H1 (cell line): ENCODE data around the gene OPCML. TPM values are rescaled to one million over a fixed set of nuclear protein-coding genes. Genes with fewer than 3 reads are reported as not detected.

Experiments
- CTCF ChIA-PET: fragments of 300-600 bp; sonication (Branson Sonifier 250); formaldehyde crosslinking; loops from one replicate; lab custom pipeline; 2021; ENCODE audit not compliant: partially characterized antibody; lab: Charles Lee
- POLR2A ChIA-PET: fragments of 300-600 bp; sonication (Branson Sonifier 250); formaldehyde crosslinking; loops from one replicate; lab custom pipeline; 2021; ENCODE audit warnings: inconsistent platforms; ENCODE audit not compliant: partially characterized antibody; lab: Charles Lee
- DNase-seq, 2 experiments: peaks; one replicate each; pipeline versions ENCODE4 v3.0.0 to v3.0.0-alpha.2; 2010 to 2022; ENCODE audit warnings: low spot score in 2 of 2, low read depth in 1 of 2, mixed read lengths in 1 of 2
- FAIRE-seq: peaks from 2 replicates; lab custom pipeline; 2011; peaks lifted over from hg19 to GRCh38; lab: Jason Lieb, UNC
- H2AFZ ChIP-seq: 2 replicates; pipeline ENCODE4 v1.8.1; 2012; ENCODE audit warnings: low read length, inconsistent platforms
- H2AK5ac ChIP-seq: 2 replicates; pipeline ENCODE4 v1.6.1; 2013; ENCODE audit warnings: low read depth, low read length
- H2BK120ac ChIP-seq: replicated peaks from 2 replicates; pipeline ENCODE3; 2013; ENCODE audit warnings: low read depth, low read length, inconsistent platforms
- H2BK12ac ChIP-seq: 2 replicates; pipeline ENCODE4 v1.6.1; 2013; ENCODE audit warnings: low read depth, low read length
- H2BK15ac ChIP-seq: 2 replicates; pipeline ENCODE4 v1.6.1; 2013; ENCODE audit warnings: low read length
- H2BK20ac ChIP-seq: 2 replicates; pipeline ENCODE4 v1.6.1; 2013; ENCODE audit warnings: low read length
- H2BK5ac ChIP-seq: 2 replicates; pipeline ENCODE4 v1.6.1; 2013; ENCODE audit warnings: low read depth, low read length
- H3K14ac ChIP-seq: 2 replicates; pipeline ENCODE4 v1.6.1; 2013; ENCODE audit warnings: inconsistent platforms; ENCODE audit not compliant: insufficient read length
- H3K18ac ChIP-seq: 2 replicates; pipeline ENCODE4 v1.6.1; 2013; ENCODE audit warnings: low read length; ENCODE audit errors: extremely low read depth
- H3K23ac ChIP-seq: 2 replicates; pipeline ENCODE4 v1.6.1; 2013; ENCODE audit warnings: inconsistent platforms; ENCODE audit not compliant: insufficient read length
- H3K23me2 ChIP-seq: 2 replicates; pipeline ENCODE4 v1.6.1; 2013; ENCODE audit warnings: low read depth, low read length
- H3K27ac ChIP-seq: 2 replicates; pipeline ENCODE4 v1.6.1; 2011; ENCODE audit warnings: low read depth, low read length, inconsistent platforms
- H3K27me3 ChIP-seq, 4 experiments: replicated peaks in 1 of 4; 1 replicate in 1 of 4; 2 replicates in 3 of 4; pipeline versions ENCODE4 v1.6.1 to v1.8.1; 2011 to 2013; ENCODE audit warnings: low read length in 3 of 4, mild to moderate bottlenecking in 3 of 4, inconsistent platforms in 2 of 4, mixed read lengths in 2 of 4, moderate library complexity in 1 of 4; ENCODE audit not compliant: control insufficient read depth in 3 of 4, insufficient read depth in 3 of 4; ENCODE audit errors: extremely low read depth in 1 of 4
- H3K36me3 ChIP-seq, 4 experiments: 2 replicates each; pipeline versions ENCODE4 v1.6.1 to v1.8.1; 2011 to 2013; ENCODE audit warnings: mild to moderate bottlenecking in 4 of 4, low read length in 3 of 4, moderate library complexity in 2 of 4, control low read depth in 1 of 4, inconsistent platforms in 1 of 4; ENCODE audit not compliant: insufficient read depth in 4 of 4, control insufficient read depth in 2 of 4
- H3K4ac ChIP-seq: replicated peaks from 2 replicates; pipeline ENCODE3; 2013; ENCODE audit warnings: low read length, low read depth, mixed read lengths, inconsistent platforms; ENCODE audit not compliant: insufficient read length
- H3K4me1 ChIP-seq, 4 experiments: replicated peaks in 1 of 4; 1 replicate in 1 of 4; 2 replicates in 3 of 4; pipeline versions ENCODE4 v1.6.1 to v1.8.1; 2011 to 2013; ENCODE audit warnings: low read length in 3 of 4, inconsistent platforms in 2 of 4, mixed read lengths in 1 of 4; ENCODE audit not compliant: insufficient read depth in 4 of 4, control insufficient read depth in 3 of 4
- H3K4me2 ChIP-seq, 2 experiments: 2 replicates each; pipeline versions ENCODE4 v1.6.1 to v1.8.1; 2011 to 2013; ENCODE audit warnings: low read depth in 2 of 2, low read length in 2 of 2, control low read depth in 1 of 2, inconsistent platforms in 1 of 2, mild to moderate bottlenecking in 1 of 2; ENCODE audit not compliant: insufficient read depth in 1 of 2
- H3K4me3 ChIP-seq, 4 experiments: fragments of 200-600, 300-600 bp in 1 of 4; sonication (generic), shearing (Covaris generic), sonication (Bioruptor Twin) in 1 of 4; 2 replicates each; pipeline versions ENCODE4 v1.5.1 to v1.8.1; 2011 to 2016; ENCODE audit warnings: low read length in 4 of 4, low read depth in 3 of 4, control low read depth in 2 of 4, inconsistent platforms in 2 of 4, mild to moderate bottlenecking in 2 of 4, mixed read lengths in 1 of 4, moderate library complexity in 1 of 4; ENCODE audit not compliant: insufficient read depth in 2 of 4; ENCODE audit errors: extremely low read depth in 1 of 4
- H3K56ac ChIP-seq: replicated peaks from 2 replicates; pipeline ENCODE3; 2013; ENCODE audit warnings: low read depth, mild to moderate bottlenecking, mixed read lengths, low read length, inconsistent platforms; ENCODE audit not compliant: insufficient read length
- H3K79me1 ChIP-seq: 2 replicates; pipeline ENCODE4 v1.6.1; 2013; ENCODE audit warnings: low read depth, low read length, control low read depth
- H3K79me2 ChIP-seq, 2 experiments: 2 replicates each; pipeline versions ENCODE4 v1.6.1 to v1.8.1; 2012 to 2013; ENCODE audit warnings: low read length in 2 of 2, mild to moderate bottlenecking in 2 of 2, inconsistent platforms in 1 of 2; ENCODE audit not compliant: insufficient read depth in 2 of 2, control insufficient read depth in 1 of 2
- H3K9ac ChIP-seq, 4 experiments: replicated peaks in 1 of 4; 1 replicate in 1 of 4; 2 replicates in 3 of 4; pipeline versions ENCODE4 v1.6.1 to v1.8.1; 2011 to 2013; ENCODE audit warnings: low read depth in 3 of 4, low read length in 3 of 4, control low read depth in 2 of 4, mild to moderate bottlenecking in 2 of 4, moderate library complexity in 2 of 4, inconsistent platforms in 1 of 4; ENCODE audit errors: extremely low read depth in 1 of 4
- H3K9me3 ChIP-seq, 2 experiments: 2 replicates each; pipeline versions ENCODE4 v1.6.1 to v1.8.1; 2012 to 2013; ENCODE audit warnings: mild to moderate bottlenecking in 2 of 2, moderate library complexity in 2 of 2, control low read depth in 1 of 2, inconsistent platforms in 1 of 2, low read depth in 1 of 2, low read length in 1 of 2, mixed read lengths in 1 of 2; ENCODE audit not compliant: insufficient read depth in 2 of 2
- H4K20me1 ChIP-seq, 2 experiments: replicated peaks in 1 of 2; 2 replicates each; pipeline versions ENCODE3 to v1.8.1; 2011 to 2013; ENCODE audit warnings: inconsistent platforms in 2 of 2, low read length in 2 of 2, mild to moderate bottlenecking in 1 of 2; ENCODE audit not compliant: insufficient read depth in 2 of 2, control insufficient read depth in 1 of 2
- H4K5ac ChIP-seq: 2 replicates; pipeline ENCODE4 v1.6.1; 2013; ENCODE audit warnings: low read length, low read depth, mixed read lengths, inconsistent platforms; ENCODE audit not compliant: insufficient read length
- H4K8ac ChIP-seq: 2 replicates; pipeline ENCODE4 v1.8.0; 2013; ENCODE audit warnings: mild to moderate bottlenecking, moderate library complexity, low read length, inconsistent platforms; ENCODE audit not compliant: insufficient read depth; ENCODE audit errors: extremely low read depth
- H4K91ac ChIP-seq: replicated peaks from 2 replicates; pipeline ENCODE3; 2013; ENCODE audit warnings: low read length, mixed read lengths, inconsistent platforms; ENCODE audit not compliant: insufficient read length
- BRCA1 ChIP-seq: IDR thresholded peaks from 2 replicates; pipeline ENCODE4 v1.6.1; 2012; ENCODE audit warnings: low read depth, low read length, improper control_type of control experiment
- NRF1 ChIP-seq: IDR thresholded peaks from 2 replicates; pipeline ENCODE4 v1.6.1; 2011; ENCODE audit warnings: mild to moderate bottlenecking, low read depth, low read length, improper control_type of control experiment
- WGBS, 2 experiments: shearing (Covaris generic) in 1 of 2; methylation state at CpG; one replicate each; pipeline versions ENCODE4 v1.1.6 to v1.1.7; 2013 to 2015; ENCODE audit warnings: low lambda C conversion rate in 2 of 2, mixed read lengths in 2 of 2, inconsistent platforms in 1 of 2, low coverage in 1 of 2, missing lambda C conversion rate in 1 of 2; ENCODE audit not compliant: insufficient replicate concordance in 2 of 2, insufficient coverage in 1 of 2, insufficient read length in 1 of 2; ENCODE audit errors: extremely low coverage in 1 of 2, missing lambda C conversion rate in 1 of 2; 5-methylcytosine and 5-hydroxymethylcytosine counted together
- polyA plus RNA-seq, 7 experiments: library from polyadenylated mRNA; depleted of rRNA in 3 of 7; stranded (reverse) in 5 of 7; unstranded in 2 of 7; fragments of >200 nt in 5 of 7; fragments of 200-250 nt in 2 of 7; gene quantifications; 1 replicate in 5 of 7; 2 replicates in 1 of 7; 4 replicates in 1 of 7; pipeline versions ENCODE4 v1.2.1 to v1.2.3, GENCODE V29; 2011 to 2013; ENCODE audit warnings: missing spikeins in 2 of 7, mixed read lengths in 2 of 7
- total RNA-seq: library from RNA; stranded (reverse); fragmentation: NEBNext Ultra II Directional; extraction: Animal tissue kit (Norgen Biotek cat#: 25700); gene quantifications from 2 replicates; pipeline ENCODE4 v1.2.1, GENCODE V29; 2021

Gene OPCML
- total and polyA plus RNA-seq, 2 of the 8 experiments (the other 6 are each of a cell fraction or from before 2014, with no cell fraction given): 2.3 to 3.1 TPM

DNA sequence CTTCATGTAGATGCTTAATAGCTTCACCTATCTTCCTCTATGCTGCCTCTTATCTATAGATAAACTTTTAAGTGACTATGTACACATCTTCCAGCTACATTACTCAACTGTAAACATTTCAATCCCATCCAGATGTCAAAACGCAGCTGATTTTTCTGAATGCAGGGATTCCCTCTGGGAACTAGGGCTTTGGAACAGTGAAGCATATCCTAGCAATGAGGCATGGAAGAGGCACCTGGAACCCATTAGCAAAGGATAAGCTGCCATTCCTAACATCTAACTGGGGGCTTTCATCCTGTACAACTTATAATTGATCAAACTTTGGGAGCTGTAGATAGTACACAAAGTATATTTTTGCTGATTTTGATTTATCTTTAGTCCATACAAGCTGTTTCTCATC, 40.8 kb upstream of the OPCML start:
- POLR2A ChIA-PET: no interaction called here
- Histone ChIP-seq H3K9me3 (no peaks in the 10 kb centered on the region), H2BK15ac (no peak overlapping the region), H2BK120ac (no peak overlapping the region), H2BK12ac (no peak overlapping the region), H4K5ac (no peak overlapping the region), H4K91ac (no peak overlapping the region), H3K56ac (no peak overlapping the region), H3K9ac (no peak overlapping the region), H3K23me2 (no peaks in the 10 kb centered on the region), H3K79me1 (no peaks in the 10 kb centered on the region), H2AFZ (no peak overlapping the region), H3K4me3 (no peak overlapping the region), H3K4me2 (no peak overlapping the region)
- no peak for DNase-seq
- no peak for TF ChIP-seq NRF1
- no peak for TF ChIP-seq BRCA1
- TF ChIP-seq, all 59 proteins: peak for 0
- Histone ChIP-seq H2BK5ac (no peak overlapping the region), H2BK20ac (no peak overlapping the region), H3K27me3 (no peaks in the 10 kb centered on the region), H3K18ac (no peak overlapping the region), H3K4ac (no peak overlapping the region), H4K20me1 (no peaks in the 10 kb centered on the region), H2AK5ac (no peak overlapping the region), H3K23ac (no peak overlapping the region), H3K79me2 (no peaks in the 10 kb centered on the region), H4K8ac (no peak overlapping the region), H3K27ac (no peak overlapping the region), H3K36me3 (no peaks in the 10 kb centered on the region), H3K14ac (no peak overlapping the region), H3K4me1 (no peaks in the 10 kb centered on the region; a peak in 2 of 7 replicates)
- WGBS, 2 experiments: 92% methylated on average over 1 of the region's 1 CpG; no CpG with 5 or more reads in 1 of the 2 experiments
- CTCF ChIA-PET: interaction anchor here (1.0 to 5.1 kb wide), 4 partner anchors 18 to 258 kb away, joined by 4 to 31 read pairs (median 8); no protein-coding TSS in a partner anchor
- FAIRE-seq: no peak
